SK-N-SH (cell line): ENCODE data around the gene HSPB7.

Experiments
- CHD2 ChIP-seq: fragments of 150-350 bp; IDR thresholded peaks from 2 replicates; pipeline ENCODE4 v1.6.1; 2018; ENCODE audit warnings: low read length; ENCODE audit not compliant: partially characterized antibody
- EZH2phosphoT487 ChIP-seq: fragments of 200-600 bp; sonication (generic); IDR thresholded peaks from 2 replicates; pipeline ENCODE4 v1.6.1; 2017; ENCODE audit warnings: low read depth, mixed run types, mild to moderate bottlenecking, antibody characterized with exemption, moderate library complexity, borderline replicate concordance
- FOXM1 ChIP-seq: IDR thresholded peaks from 2 replicates; pipeline ENCODE4 v1.4.0; 2012; ENCODE audit warnings: low read depth, mild to moderate bottlenecking
- JUND ChIP-seq: IDR thresholded peaks from 2 replicates; pipeline ENCODE4 v1.4.0; 2012
- NRF1 ChIP-seq: IDR thresholded peaks from 2 replicates; pipeline ENCODE4 v1.6.1; 2012; ENCODE audit warnings: low read depth, mild to moderate bottlenecking, low read length
- POLR2AphosphoS5 ChIP-seq: IDR thresholded peaks from 2 replicates; pipeline ENCODE4 v1.6.1; 2012; ENCODE audit warnings: low read depth, low read length
- RFX5 ChIP-seq: IDR thresholded peaks from 2 replicates; pipeline ENCODE4 v1.6.1; 2012; ENCODE audit warnings: mild to moderate bottlenecking, improper control_type of control experiment, low read length
- TAF1 ChIP-seq: IDR thresholded peaks from 2 replicates; pipeline ENCODE4 v1.6.1; 2012; ENCODE audit warnings: low read depth, mild to moderate bottlenecking, low read length, moderate library complexity, borderline replicate concordance
- TEAD4 ChIP-seq: IDR thresholded peaks from 2 replicates; pipeline ENCODE4 v1.4.0; 2012; ENCODE audit warnings: mild to moderate bottlenecking, borderline replicate concordance; ENCODE audit not compliant: insufficient read depth
- YY1 ChIP-seq: IDR thresholded peaks from 2 replicates; pipeline ENCODE4 v1.4.0; 2012; ENCODE audit warnings: low read depth, mild to moderate bottlenecking
- TF ChIP-seq, protein P1 (sequence below): IDR thresholded peaks from 2 replicates; pipeline ENCODE4 v1.6.1; 2012; ENCODE audit warnings: mild to moderate bottlenecking, low read depth, low read length, moderate library complexity
- TF ChIP-seq, protein P2 (sequence below): fragments of 200-600 bp; sonication (generic); IDR thresholded peaks from 2 replicates; pipeline ENCODE4 v1.6.1; 2017; ENCODE audit warnings: antibody characterized with exemption, mild to moderate bottlenecking, moderate library complexity

DNA sequence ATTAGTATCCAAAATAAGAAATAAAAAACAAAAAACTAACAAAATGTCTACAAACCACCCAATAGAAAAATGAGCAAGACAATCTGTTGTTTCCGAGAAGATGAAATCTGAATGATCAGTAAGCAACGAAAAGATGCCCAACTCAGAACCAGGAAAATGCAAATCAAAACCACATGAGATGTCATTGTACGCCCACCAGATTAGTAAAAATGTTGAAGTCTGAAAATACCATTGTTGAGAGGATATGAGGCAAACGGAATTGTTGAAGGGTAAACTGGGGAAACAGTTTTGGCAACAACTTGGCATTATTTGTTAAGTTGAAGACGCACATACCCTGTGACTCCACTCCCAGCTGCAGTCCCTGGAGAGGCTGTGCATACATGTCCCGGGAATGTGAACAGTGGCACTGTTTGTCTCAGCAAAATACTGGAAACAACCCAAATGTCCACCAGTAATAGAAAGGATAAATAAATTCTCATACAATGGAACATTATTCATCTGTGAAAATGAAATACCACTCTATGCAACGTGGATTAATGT lies 52.5 kb downstream of the HSPB7 start:
- TF ChIP-seq YY1 (no peak), EZH2phosphoT487 (no peak), JUND (no peak), TEAD4 (no peak), TAF1 (no peak), CHD2 (no peak), POLR2AphosphoS5 (no peak), FOXM1 (no peak), NRF1 (no peak), RFX5 (no peak)
- TF ChIP-seq, protein P1, sequence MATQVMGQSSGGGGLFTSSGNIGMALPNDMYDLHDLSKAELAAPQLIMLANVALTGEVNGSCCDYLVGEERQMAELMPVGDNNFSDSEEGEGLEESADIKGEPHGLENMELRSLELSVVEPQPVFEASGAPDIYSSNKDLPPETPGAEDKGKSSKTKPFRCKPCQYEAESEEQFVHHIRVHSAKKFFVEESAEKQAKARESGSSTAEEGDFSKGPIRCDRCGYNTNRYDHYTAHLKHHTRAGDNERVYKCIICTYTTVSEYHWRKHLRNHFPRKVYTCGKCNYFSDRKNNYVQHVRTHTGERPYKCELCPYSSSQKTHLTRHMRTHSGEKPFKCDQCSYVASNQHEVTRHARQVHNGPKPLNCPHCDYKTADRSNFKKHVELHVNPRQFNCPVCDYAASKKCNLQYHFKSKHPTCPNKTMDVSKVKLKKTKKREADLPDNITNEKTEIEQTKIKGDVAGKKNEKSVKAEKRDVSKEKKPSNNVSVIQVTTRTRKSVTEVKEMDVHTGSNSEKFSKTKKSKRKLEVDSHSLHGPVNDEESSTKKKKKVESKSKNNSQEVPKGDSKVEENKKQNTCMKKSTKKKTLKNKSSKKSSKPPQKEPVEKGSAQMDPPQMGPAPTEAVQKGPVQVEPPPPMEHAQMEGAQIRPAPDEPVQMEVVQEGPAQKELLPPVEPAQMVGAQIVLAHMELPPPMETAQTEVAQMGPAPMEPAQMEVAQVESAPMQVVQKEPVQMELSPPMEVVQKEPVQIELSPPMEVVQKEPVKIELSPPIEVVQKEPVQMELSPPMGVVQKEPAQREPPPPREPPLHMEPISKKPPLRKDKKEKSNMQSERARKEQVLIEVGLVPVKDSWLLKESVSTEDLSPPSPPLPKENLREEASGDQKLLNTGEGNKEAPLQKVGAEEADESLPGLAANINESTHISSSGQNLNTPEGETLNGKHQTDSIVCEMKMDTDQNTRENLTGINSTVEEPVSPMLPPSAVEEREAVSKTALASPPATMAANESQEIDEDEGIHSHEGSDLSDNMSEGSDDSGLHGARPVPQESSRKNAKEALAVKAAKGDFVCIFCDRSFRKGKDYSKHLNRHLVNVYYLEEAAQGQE = no peak
- TF ChIP-seq, protein P2, sequence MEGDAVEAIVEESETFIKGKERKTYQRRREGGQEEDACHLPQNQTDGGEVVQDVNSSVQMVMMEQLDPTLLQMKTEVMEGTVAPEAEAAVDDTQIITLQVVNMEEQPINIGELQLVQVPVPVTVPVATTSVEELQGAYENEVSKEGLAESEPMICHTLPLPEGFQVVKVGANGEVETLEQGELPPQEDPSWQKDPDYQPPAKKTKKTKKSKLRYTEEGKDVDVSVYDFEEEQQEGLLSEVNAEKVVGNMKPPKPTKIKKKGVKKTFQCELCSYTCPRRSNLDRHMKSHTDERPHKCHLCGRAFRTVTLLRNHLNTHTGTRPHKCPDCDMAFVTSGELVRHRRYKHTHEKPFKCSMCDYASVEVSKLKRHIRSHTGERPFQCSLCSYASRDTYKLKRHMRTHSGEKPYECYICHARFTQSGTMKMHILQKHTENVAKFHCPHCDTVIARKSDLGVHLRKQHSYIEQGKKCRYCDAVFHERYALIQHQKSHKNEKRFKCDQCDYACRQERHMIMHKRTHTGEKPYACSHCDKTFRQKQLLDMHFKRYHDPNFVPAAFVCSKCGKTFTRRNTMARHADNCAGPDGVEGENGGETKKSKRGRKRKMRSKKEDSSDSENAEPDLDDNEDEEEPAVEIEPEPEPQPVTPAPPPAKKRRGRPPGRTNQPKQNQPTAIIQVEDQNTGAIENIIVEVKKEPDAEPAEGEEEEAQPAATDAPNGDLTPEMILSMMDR = no peak
